Tibial artery (tissue), 4 donors: ENCODE results near the gene GRIN2A.
A peak's percentile ranks its signal among the peaks of the same experiment; 100 is the strongest.

ENCODE experiments used
- DNase-seq, 2 donors: peaks; one replicate each; pipeline ENCODE4 v3.0.0-alpha.2; 2019
- H3K27ac ChIP-seq, 2 donors: fragments of 200-600 bp; sonication (generic) in 1 of 2; 1 replicate in 1 of 2; 2 replicates in 1 of 2; pipeline ENCODE4 v1.5.1; 2018 to 2019; ENCODE audit warnings: mild to moderate bottlenecking in 1 of 2
- H3K27me3 ChIP-seq, 2 donors: fragments of 200-600 bp; sonication (generic) in 1 of 2; one replicate each; pipeline versions ENCODE4 v1.5.1 to v1.6.0; 2016 to 2019
- H3K36me3 ChIP-seq, 3 donors: fragments of 200-600 bp; sonication (generic) in 2 of 3; one replicate each; pipeline ENCODE4 v1.5.1; 2016 to 2019; ENCODE audit warnings: mild to moderate bottlenecking in 2 of 3
- H3K4me1 ChIP-seq, 4 donors: fragments of 200-600 bp; sonication (generic) in 2 of 4; 1 replicate in 3 of 4; 2 replicates in 1 of 4; pipeline ENCODE4 v1.5.1; 2016 to 2019
- H3K4me3 ChIP-seq, 2 donors: fragments of 200-600 bp; sonication (generic) in 1 of 2; 1 replicate in 1 of 2; 2 replicates in 1 of 2; pipeline ENCODE4 v1.5.1; 2018 to 2019; ENCODE audit warnings: mild to moderate bottlenecking in 2 of 2
- H3K9me3 ChIP-seq, 3 donors: fragments of 200-600 bp; sonication (generic) in 1 of 3; one replicate each; pipeline ENCODE4 v1.5.1; 2016 to 2019
- intact Hi-C: fragments of 100-400 bp; cut with DNase I; formaldehyde crosslinking; loops from one replicate; pipeline ENCODE4 v1.15.0; 2023; ENCODE audit warnings: low total_unique reads
- TF ChIP-seq, protein P1 (sequence below), 2 experiments: fragments of 200-600 bp in 1 of 2; fragments of 450-650 bp in 1 of 2; IDR thresholded peaks; one replicate each; pipeline ENCODE4 v1.5.1; 2017 to 2019; ENCODE audit warnings: antibody characterized with exemption in 2 of 2, mild to moderate bottlenecking in 1 of 2, moderate library complexity in 1 of 2

GRIN2A gene

DNA sequence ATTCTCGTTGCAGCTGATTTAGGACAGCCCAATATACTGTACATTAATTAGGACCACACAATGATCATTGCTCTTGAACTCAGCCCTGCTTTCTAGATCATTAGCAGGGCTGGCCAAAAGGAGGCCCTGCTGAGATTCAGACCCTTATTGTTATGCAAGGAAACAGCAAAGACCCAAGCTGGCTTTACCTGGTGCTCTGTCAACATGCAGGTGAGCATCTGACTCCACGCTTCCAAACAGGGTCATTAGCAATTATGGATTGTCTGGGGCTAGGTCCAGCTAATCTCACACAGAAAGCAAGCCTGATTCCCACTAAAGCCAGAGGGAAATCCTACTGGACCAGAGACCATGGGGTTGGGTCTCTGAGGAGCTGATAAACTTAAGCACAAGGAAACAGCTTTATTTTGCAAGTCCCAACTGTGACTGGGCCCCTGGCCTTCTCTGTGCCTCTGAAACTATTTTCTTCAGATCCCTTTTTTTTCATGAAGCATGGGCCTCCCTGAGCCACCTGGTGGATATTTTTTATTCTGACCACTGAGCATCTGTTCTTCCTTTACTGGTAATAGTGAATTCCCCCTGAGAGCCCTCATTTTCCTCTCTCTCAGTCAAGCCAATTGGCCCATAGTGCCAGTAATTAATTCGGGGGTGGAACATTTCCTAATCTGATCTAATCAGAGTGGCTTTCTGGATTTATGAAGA lies 236.1 kb downstream of the GRIN2A start:
- Histone ChIP-seq H3K27me3 (no peaks in the 10 kb centered on the region), H3K27ac (no peak overlapping the region), H3K4me1 (no peaks in the 10 kb centered on the region), H3K9me3 (no peaks in the 10 kb centered on the region), H3K36me3 (no peaks in the 10 kb centered on the region), H3K4me3 (no peak overlapping the region)
- DNase-seq: no peak
- intact Hi-C loops: no loop called here
- TF ChIP-seq, protein P1, sequence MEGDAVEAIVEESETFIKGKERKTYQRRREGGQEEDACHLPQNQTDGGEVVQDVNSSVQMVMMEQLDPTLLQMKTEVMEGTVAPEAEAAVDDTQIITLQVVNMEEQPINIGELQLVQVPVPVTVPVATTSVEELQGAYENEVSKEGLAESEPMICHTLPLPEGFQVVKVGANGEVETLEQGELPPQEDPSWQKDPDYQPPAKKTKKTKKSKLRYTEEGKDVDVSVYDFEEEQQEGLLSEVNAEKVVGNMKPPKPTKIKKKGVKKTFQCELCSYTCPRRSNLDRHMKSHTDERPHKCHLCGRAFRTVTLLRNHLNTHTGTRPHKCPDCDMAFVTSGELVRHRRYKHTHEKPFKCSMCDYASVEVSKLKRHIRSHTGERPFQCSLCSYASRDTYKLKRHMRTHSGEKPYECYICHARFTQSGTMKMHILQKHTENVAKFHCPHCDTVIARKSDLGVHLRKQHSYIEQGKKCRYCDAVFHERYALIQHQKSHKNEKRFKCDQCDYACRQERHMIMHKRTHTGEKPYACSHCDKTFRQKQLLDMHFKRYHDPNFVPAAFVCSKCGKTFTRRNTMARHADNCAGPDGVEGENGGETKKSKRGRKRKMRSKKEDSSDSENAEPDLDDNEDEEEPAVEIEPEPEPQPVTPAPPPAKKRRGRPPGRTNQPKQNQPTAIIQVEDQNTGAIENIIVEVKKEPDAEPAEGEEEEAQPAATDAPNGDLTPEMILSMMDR (IDR thresholded peaks at IDR 0.05): no peak

DNA sequence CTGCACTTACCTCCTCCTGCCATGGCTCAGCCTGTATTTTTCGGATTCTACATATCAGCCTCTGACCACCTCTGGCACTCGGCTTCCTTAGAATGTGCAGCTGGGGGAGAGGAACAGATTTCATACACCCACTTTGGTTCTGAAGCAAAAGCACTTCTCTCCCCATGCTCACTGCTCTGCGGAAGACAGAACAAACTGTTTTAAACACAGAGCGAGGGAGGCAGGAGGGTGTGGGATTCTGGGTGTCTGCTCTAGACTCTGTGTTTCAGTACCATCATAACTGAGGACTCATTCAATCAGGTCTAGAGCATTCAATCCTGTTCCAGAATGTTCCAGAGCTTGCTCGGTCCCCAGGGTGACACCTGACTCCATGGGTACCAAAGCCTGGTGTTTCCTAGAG lies 239.1 kb downstream of the GRIN2A start:
- no peak overlapping the region for H3K4me3 ChIP-seq
- DNase-seq: no peak
- intact Hi-C loops: no loop called here

DNA sequence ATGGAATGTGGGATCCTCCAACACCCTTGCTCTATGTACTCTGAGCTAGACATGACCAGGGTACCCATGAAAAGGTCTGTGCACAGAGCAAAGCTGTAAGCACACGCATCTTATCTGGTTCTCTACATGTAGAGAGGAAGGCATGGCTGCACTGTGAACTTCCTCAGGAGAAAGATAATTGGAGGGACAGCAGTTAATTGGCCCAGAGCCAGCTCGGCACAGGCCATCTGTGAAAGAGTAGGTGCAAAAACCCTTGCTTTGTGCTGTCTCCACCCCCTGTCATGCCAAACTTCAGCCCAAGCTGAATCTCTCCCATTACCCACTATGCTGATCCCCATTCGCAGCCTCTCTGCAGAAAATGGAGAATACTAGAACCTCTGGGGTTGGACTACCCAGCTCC lies 241.0 kb downstream of the GRIN2A start:
- Histone ChIP-seq H3K4me3 (no peak overlapping the region), H3K27me3 (no peaks in the 10 kb centered on the region), H3K27ac (no peak overlapping the region), H3K9me3 (no peaks in the 10 kb centered on the region), H3K36me3 (no peaks in the 10 kb centered on the region), H3K4me1 (no peaks in the 10 kb centered on the region)
- TF ChIP-seq, protein P1 (IDR thresholded peaks at IDR 0.05): no peak
- intact Hi-C loops: no loop called here
- DNase-seq: no peak

More for the DNA sequence above, 239.1 kb downstream of the GRIN2A start:
- Histone ChIP-seq H3K4me1 (no peaks in the 10 kb centered on the region), H3K9me3 (no peaks in the 10 kb centered on the region), H3K27ac (no peak overlapping the region), H3K36me3 (no peaks in the 10 kb centered on the region), H3K27me3 (no peaks in the 10 kb centered on the region)
- TF ChIP-seq, protein P1 (IDR thresholded peaks at IDR 0.05): no peak

DNA sequence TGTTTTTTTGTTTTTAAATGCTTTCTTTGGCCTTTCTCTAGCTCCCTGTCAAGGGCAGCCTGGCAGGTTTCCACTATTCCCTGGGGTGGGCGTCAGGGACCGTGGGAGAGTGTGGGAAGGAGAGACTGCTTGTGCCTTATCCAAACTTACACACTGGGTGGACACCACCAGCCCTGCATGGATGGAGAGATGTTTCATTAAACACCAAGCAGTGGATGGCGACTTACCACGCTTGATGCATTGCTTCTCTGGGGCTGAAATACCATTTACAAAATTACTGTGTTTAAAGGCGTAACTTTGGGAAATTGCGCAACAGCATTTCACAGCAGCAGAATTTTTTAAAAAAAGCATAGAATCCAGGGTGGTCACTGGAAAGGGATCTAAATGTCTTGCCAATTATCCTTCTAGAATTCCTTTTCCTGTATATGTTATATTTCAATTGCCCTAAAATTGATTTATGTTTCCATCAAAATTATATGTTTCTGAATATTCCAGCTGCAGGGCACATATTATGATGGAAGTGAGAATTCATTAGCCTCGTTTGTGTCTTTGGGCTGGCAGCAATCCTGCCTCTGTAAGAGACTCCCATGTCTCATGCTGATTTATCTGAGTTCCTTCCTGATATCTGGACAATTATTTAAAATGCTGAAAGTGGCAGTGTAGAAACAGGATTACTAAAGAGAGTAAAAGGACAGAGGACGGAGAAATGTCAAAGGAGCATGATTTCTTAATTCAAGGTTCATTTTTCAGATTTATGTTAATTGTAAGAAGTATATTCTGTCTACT lies 247.3 kb downstream of the GRIN2A start:
- intact Hi-C loops: no loop called here

GRCh38 chr16:9932919-9933653 lies 249.1 kb downstream of the GRIN2A start:
- H3K27me3 ChIP-seq: no peaks in the 10 kb centered on the region
- intact Hi-C loops: no loop called here
- H3K4me3 ChIP-seq: no peak overlapping the region
- H3K4me1 ChIP-seq: peaks cover 0 to 18% (median 0%) of the 10 kb centered on the region in 4 donors
- TF ChIP-seq, protein P1 (IDR thresholded peaks at IDR 0.05): no peak
- H3K9me3 ChIP-seq: no peaks in the 10 kb centered on the region
- H3K36me3 ChIP-seq: no peaks in the 10 kb centered on the region
- DNase-seq: no peak
- no peak overlapping the region for H3K27ac ChIP-seq

More for the DNA sequence above, 247.3 kb downstream of the GRIN2A start:
- Histone ChIP-seq H3K36me3 (no peaks in the 10 kb centered on the region), H3K4me1 (peaks cover 0 to 18% (median 0%) of the 10 kb centered on the region in 4 donors), H3K9me3 (no peaks in the 10 kb centered on the region), H3K27me3 (no peaks in the 10 kb centered on the region), H3K4me3 (no peak overlapping the region), H3K27ac (no peak overlapping the region)
- DNase-seq: peak in 1 of 2 donors; percentile 21
- TF ChIP-seq, protein P1 (IDR thresholded peaks at IDR 0.05): no peak
